Activated CD4-positive, alpha-beta T cell treated with anti-CD3 and anti-CD28 coated beads, Interleukin-2, Interleukin-4, amounts not matched to agents 100 ng/mL and 50 ng/mL, durations not matched to agents 16 hours and 8 hours (primary cell): Measurements from ENCODE around the gene GNG7.
"Not testable (repeated sequence)": the region's sequence is repeated elsewhere in the genome, so short reads cannot be mapped to it uniquely, and the experiment has no call there.

Source experiments
- DNase-seq: peaks from one replicate; pipeline ENCODE4 v3.0.0-alpha.2; 2020; ENCODE audit warnings: low spot score

Gene GNG7

GRCh38 chr19:2641332-2641698 is 61.2 kb downstream of the GNG7 start:
- no peak for DNase-seq

GRCh38 chr19:2640563-2641331 is 61.7 kb downstream of the GNG7 start:
- DNase-seq, result no peak

DNA sequence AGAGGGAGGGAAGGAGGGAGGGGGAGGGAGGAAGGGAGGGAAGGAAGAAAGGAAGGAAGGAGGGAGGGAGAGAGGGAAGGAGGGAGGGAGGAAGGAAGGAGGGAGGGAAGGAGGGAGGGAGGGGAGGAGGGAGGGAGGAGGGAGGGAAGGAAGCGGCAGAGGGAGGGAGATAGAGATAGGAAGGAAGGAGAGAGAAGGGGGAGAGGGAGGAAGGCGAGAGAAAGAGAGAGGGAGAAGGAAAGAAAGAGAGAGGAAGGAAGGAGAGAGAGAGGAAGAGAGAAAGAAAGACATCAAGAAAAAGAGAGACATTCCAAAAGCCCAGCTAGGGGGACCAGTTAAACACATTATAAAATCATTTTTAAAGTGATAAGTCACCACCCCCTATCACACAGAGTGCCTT is 62.5 kb downstream of the GNG7 start:
- no peak for DNase-seq

- DNase-seq, result no peak
Measured at GRCh38 chr19:2638417-2638940, 64.0 kb downstream of the GNG7 start.

- DNase-seq, result peak; percentile 64
Measured at GRCh38 chr19:2636897-2637683, 65.4 kb downstream of the GNG7 start.

DNA sequence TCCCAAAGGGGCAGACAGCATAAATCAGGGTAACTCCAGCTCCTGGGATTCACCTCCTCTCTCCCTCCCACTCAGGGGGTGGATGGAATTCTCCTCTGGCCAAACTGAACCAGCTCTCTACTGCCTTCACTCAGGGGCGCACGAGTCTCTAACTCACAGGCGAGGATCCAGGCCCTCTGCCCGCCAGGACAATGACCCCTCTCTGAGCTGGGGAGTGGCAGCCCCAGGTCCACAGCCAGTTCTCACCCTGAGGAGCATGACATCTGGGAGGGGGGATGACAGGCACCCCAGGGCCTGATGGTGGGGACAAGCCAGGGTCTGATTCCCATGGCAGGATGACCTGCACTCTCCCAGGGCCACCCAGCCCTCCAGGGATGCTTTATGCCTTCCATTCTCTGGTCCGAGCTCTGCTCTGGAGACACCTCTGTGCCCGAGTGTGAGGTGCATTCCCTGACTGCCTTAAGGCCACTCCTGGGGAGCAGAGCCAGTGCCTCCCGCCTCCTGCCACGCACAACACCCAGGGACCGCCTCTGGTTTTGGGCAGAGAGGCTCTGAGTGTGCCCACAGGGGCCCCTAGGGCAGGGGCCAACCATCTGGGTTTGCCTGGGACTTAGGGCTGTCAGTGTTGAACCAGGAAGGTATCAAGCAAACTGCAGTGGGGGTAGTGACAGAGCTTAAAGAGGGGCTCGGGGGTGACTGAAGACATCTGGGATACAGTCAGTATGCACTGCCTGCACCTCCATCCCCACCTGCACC is 66.2 kb downstream of the GNG7 start:
- DNase-seq, result no peak

- DNase-seq, result no peak
Measured at GRCh38 chr19:2634960-2635359, 67.5 kb downstream of the GNG7 start.

- DNase-seq, result no peak
Measured at GRCh38 chr19:2634228-2634951, 68.1 kb downstream of the GNG7 start.

GRCh38 chr19:2633693-2634075 is 68.8 kb downstream of the GNG7 start:
- no peak for DNase-seq

GRCh38 chr19:2631213-2631821 is 71.2 kb downstream of the GNG7 start:
- no peak for DNase-seq

DNA sequence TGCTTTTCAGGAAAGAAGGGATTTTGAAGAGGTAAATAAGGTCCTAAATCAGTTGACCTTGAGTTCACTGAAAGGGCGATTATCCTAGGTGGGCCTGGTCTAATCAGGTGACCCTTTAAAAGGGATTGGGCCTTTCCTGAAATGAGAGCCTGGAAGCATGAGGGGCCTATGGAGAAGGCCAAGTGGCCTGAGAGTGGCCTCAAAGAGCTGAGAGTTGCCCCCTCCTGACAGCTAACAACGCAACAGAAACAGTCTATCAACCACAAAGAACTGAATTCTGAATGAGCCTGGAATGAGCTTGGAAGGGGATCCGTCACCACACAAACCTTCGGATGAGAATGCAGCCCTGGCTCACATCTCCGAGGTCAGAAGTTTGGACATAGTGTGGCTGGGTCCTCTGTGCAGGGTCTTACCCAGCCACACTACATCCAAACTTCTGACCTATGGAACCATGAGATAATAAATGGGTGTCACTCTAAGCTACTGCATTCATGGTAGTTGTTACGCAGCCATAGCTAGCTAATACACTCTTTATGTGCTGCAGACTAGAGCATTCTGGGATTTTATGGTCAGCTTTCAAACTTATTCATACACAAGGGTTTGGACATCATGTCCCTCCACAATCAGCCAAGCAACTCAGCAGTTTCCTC is 72.0 kb downstream of the GNG7 start:
- no peak for DNase-seq

GRCh38 chr19:2629491-2630351 is 72.8 kb downstream of the GNG7 start:
- no peak for DNase-seq

- no peak for DNase-seq
Measured at GRCh38 chr19:2628597-2628996, 73.9 kb downstream of the GNG7 start.

- no peak for DNase-seq
Measured at GRCh38 chr19:2627855-2628254, 74.6 kb downstream of the GNG7 start.

GRCh38 chr19:2627319-2627829 is 75.1 kb downstream of the GNG7 start:
- DNase-seq, result peak; percentile 50

DNA sequence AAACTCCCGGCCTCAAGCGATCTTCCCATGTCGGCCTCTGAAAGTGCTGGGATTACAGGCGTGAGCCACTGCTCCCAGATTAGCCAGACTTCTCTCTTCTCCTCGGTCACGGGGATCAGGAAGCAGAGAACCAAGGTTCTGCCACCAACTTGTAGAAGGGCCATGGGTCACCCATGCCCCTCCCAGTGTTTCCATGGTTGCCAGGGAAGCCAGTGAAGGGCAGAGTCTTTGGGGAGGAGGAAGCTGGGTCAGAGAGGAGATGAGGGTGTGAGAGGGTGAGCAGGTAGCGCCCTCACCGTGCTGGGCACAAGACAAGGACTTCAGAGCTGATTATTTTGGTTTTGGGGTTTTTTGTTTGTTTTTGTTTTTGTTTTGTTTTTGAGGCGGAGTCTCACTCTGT is 77.1 kb downstream of the GNG7 start:
- DNase-seq, result no peak

DNA sequence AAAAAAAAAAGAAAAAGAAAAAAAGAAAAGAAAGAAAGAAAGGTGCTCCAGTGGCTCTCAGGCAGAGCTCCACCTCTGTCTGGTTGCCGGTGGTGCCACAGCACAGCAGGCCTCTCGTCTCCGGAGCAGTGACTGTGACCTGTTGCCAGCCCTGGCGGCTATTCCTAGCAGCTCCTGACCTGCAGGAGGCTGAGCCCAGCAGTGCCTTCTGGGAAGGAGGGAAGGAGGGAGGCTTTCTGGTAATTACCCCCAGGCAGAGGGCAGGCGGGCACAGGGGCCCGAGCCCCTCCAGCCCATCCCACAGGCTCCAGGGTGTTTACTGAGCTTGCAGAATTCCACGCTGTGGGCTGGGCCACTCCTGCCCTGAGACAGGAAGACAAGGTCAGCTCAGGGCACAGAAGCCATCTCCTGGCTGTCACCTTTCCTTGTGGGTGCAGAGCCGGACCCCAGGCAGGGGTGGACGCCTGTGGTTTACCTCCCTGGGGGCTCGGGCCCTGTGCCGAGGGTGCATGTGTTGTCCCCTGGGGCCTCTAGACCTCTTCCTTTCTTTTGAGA is 77.9 kb downstream of the GNG7 start:
- DNase-seq, result no peak

DNA sequence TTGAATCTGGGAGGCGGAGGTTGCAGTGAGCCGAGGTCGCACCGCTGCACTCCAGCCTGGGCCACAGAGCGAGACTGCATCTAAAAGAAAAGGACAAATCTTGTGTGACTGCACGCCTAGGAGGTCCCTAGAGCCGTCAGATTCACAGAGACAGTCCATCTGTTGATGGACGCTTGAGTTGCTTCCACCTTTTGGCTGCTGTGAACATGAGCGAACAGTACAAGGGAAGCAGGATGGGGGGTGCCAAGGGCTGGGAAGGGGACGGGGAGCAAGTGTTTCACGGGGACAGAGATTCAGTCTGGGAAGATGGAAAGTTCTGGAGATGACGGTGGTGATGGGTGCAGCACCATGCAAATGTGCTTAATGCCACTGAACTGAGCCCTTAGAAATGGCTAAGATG is 78.7 kb downstream of the GNG7 start:
- no peak for DNase-seq

GRCh38 chr19:2622371-2622961 is 80.0 kb downstream of the GNG7 start:
- DNase-seq, result not testable (repeated sequence)
